ENCODE data around the gene KIDINS220. TPM values are rescaled to one million over a fixed set of nuclear protein-coding genes. Genes with fewer than 3 reads are reported as not detected.
A peak's percentile ranks its signal among the peaks of the same experiment; 100 is the strongest.
"Not testable (repeated sequence)": the region's sequence is repeated elsewhere in the genome, so short reads cannot be mapped to it uniquely, and the experiment has no call there.

Gene KIDINS220
- total RNA-seq, 1 experiment from 2014 or later: 22.2 TPM

DNA sequence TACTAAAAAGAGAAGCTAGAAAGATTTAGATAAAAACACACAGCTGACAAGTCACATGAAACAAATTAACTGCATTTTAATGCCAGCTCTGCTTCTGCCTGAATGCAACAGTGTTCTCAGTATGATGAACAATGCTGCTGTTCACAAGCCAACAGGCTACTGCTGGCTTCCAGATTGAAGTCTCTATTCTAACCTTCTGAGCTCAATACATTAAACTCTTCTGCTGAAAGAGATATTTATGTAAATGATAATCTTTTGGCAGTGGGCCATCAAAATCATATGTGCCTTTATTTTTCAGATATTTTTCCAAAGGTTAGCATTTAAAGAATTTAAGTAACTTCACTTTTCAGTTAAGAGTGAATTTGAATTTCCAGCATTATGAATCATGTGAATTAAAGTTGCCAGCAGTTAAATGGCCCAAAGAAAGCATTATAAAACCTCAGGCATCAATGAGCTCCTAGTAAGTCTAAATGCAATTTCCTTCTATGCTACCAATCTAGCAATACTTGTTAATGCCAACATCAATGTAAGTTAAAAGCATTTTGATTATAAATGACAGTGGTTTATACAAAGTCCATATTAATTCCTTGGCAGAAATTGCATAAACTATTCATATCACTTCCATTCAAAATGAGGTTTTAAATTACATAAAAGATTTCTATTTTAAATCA is 83.2 kb downstream of the KIDINS220 start:
- peak; percentile 37 for DNase-seq (ENCODE audit: low read depth)

DNA sequence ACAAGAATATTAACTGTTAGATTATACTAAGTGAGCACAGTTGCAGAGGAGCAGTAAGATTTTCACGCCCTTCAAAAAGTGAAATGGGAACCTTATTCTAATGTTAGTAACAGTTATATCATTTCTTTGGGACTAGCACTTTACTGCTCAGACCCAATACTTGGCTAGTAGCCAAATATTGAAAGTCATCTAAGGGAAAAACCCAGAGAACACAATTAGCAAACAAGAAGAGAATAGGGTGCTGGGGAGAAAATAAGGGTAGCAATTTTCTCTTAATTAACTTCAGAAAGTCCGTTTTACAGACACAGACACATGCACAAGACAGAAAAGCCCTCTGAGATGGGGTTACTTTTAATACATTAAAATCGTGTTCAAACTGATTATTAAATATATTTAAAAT is 83.8 kb downstream of the KIDINS220 start:
- DNase-seq (ENCODE audit: low read depth): no peak

DNA sequence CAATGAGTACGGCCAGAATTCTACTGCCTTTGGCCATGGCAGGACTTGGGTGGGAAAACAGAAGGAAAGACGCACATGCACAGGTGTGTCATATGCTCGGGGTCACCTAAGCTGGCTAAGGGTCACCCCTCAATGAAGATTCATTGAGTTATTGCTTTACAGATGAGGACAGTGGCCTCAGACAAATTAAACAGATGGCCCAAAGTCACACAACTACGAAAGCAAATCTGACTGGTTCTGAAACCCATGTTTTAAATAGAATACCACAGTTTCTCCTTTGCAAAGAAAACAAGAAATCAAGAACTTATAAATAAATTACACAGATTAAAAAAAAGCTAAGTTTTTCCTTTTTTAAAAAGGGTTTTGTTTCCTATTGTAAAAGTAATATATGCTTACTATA is 85.0 kb downstream of the KIDINS220 start:
- no peak for DNase-seq (ENCODE audit: low read depth)

DNA sequence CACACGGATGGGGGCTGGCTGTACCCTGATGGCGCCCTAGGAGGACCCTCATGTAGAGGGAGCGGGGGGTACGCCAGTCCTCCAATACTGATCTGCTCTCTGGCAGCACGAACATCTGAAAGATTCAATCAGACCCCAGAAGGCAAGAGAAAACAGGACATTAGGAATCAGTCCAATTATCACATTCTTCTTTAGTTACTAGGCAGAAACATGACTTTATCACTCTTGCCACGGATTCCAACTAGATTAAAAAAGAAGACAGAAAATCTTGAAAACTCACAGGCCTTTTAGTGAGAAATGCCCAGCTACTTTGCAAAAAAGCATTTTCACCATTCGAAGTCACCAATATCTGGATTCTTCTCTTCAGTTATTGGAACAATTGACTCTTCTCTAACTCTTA is 87.2 kb downstream of the KIDINS220 start:
- DNase-seq (ENCODE audit: low read depth): no peak

DNA sequence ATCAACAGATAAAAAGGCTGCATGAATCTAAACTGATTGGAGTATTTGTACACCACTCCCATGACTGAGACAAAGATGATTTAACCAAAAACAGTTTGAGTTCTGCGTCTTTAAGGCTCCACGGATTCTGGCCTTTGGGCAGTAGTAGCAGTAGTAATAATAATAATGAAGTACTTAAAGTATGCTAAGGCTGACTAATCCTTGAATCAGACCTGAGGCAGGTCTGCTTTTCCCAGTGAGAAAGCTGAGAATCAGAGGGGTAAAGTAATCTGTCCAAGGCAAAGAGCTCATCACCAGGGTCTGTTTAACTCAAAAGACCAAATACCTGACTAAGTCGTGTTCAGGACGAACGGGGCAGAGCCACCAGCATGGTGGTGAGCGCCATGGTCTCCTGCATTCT is 94.2 kb downstream of the KIDINS220 start:
- DNase-seq (ENCODE audit: low read depth): no peak

DNA sequence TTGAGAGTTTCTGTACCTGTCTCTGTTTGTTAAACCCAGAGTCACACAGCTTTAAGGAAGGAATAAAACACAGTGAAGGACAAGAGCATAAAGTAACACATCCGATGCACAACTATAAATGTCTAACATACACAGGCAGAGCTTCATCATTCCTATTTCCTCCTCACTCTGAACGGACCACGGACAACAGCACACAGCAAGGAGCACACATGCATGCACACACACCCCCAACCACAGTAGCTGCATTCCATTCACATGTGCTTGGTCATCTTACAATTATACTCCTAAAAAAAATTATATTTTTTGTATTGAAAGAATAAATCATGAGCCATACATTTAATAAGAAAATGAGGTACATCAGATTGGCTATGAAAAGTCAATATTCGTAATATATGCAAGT is 97.3 kb downstream of the KIDINS220 start:
- DNase-seq (ENCODE audit: low read depth): no peak

DNA sequence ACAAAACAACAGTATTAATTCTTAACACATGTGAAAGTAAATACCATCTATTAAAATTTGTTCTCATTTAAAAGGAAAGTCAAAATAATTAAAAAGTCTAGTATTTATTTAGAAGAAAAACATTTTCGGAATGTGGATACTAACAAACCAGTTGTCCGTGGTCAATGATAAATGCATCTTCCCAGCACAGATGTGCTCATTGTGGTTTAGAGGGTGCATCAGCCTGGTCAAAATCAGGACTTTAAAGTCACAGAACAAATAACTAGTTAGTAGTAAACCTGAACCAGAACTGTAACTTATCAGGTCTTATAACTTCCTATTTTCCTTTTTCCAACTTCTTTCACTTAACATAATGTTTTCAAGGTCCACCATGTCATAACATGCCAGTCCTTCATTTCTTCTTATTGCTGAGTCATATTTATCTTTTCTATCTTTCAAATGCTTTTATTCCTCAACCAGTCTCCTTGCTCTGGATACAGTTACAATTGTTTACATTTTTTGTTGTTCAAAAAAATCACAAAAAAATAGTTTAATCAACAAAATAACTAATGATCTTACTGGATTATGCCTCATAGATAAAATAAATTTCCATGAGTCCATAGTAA is 99.7 kb downstream of the KIDINS220 start:
- DNase-seq (ENCODE audit: low read depth): peak; percentile 15

DNA sequence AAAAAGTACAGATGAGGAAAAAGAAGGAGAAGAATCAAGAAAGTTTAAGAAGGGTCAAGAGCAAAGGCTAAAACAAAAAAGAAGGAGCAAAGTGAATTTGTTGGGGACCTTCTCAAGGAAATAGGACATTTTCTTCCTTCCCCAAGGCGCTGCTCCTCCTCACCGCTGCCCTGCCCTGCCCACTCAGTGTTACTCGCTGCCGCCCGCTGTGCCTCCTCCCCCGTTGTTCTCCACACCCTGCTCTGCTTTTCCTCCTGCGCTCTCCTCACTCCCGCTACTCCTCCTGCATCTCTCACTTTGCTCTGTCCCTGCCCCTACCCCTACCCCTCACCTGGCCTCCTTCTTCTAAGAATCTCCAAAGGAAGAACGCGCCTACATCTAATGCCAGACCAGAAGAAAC is 104.8 kb downstream of the KIDINS220 start:
- no peak for DNase-seq (ENCODE audit: low read depth)

DNA sequence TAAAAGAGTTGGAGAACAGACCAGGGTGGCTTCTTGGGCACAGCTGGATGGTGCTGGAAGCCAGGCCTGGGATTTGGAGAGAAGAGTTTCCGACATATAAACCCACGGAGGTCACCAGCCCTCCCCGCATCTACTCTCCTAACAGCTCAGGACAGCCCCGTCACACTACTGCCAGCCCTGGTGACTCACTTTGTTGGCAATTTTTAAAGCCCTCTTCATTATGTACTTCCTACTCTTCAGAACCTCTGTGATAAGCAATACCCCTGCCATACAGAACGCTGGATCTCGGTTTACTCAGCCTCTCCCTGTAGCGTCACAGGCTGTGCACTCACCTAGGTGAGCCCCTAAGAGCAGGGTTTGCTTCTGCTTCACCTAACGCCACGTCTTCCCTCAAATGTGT is 107.5 kb downstream of the KIDINS220 start:
- DNase-seq (ENCODE audit: low read depth): no peak

DNA sequence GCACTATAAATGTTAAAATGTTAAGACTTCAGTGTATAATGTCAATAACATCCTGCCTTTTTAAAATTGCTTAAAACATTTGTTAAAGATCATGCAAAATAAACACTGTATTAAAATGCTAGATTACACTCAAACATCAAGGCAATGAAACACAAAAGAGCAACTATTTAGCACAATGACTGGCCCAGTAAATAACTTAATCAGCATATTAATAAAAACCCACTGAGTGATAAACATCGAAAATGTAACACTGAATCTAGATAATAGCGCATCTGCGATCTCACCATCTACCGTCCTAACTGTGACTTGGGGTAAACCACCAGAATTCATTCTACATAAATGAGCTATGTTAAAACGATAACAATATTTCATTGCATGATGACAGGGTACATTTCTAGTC is 108.3 kb downstream of the KIDINS220 start:
- DNase-seq (ENCODE audit: low read depth): not testable (repeated sequence)

DNA sequence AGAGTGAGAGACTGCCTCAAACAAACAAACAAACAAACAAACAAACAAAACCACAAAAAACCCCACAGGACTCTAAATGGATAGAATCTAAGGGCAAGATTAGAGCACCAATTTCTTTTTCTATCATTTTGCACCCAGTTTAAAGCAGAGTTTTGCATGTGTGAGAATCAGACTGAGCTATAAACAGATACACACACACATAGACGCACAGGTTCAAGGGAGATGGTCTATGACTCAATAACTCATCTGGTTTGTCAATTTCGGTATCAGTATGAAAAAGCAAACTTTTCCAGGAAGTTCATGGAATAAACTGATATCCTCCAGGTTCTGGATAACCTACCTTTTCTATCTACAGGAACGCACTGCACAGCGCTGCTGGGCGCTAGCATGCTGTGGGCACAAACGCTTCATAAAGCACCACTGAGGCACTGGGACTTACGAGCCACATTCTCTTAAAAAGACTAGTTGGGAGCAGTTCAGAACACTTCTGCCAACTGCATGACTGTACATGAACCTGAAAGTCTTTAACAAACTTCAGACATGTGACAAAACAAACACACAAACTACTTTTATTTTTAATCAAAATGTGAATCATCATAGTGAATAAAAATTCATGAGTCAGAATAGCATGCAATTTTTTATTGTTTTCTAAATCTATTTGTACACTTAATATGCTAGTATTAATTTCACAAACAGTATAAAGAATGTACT is 109.0 kb downstream of the KIDINS220 start:
- DNase-seq (ENCODE audit: low read depth): no peak

DNA sequence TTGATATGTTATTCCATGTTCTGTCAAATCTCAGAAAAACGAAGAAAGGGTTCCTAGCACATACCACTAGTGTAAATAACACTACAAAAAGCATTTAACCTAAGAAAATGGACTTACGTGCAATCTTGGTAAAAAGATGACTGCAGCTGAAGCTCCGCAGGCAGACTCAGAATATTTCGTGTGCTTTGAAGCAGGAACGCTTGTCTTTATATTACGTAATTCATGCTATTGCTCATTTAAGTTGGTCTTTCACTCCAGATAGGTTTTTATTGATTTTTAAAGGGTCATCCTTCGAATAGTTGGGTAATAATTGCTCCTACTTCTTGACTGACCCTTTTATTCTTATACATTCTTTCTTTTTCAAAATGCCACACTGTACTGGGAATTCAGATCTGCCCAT is 111.6 kb downstream of the KIDINS220 start:
- DNase-seq (ENCODE audit: low read depth): no peak

DNA sequence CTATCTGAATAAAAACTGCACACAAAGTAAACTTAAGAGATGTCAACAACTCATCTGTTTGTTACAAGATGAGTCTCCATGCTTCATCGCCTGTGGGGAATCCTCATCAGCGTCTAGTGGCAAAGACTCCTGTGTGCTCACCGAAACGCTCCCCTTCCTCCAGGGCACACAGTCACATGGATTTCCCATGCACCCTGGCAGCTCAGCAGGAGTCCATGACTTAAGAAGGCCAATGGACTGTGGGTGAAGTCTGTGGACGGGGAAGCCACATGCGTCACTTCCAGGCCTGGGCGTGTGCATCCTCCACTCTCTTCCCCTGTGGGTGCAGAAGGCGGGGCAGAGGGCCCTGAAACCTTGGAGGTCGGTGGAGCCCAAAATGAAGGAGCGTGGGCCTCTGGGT is 114.4 kb downstream of the KIDINS220 start:
- no peak for DNase-seq (ENCODE audit: low read depth)

DNA sequence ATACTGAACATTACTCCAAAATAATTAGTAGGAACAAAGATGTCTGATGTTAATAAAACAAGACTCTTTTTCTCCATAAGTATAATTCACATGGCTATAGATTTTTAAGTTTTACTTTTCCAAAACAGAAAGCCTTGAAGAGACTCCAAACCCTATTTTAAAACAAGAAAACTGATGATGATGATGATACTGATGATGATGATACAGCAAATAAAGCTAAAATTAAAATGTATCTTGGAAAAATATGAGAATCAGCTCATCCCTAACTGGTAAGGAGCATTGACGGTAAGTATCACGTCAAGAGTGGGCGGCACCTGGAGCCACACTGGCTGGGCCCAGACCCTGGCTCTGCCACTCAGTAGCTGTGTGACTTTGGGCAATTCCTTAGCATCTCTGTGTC is 116.0 kb downstream of the KIDINS220 start:
- DNase-seq (ENCODE audit: low read depth): no peak

DNA sequence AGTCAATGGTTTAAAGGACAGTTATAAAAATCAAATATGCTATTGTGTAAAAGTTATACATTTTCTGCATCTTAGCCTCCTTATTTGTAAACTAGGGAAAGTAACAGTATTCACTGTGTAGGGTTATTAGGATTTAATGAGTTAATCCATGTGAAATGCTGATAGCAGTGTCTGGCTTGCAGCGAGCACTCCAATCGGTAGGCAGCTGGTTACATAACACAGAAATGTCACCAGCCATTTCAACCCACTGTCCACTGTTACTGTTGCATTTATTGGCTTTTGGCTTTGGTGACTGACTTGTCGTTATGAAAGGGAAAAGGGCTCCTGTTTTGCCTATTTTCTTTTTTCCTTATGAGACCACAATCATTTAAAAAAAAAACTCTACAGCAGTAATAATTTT is 116.7 kb downstream of the KIDINS220 start:
- DNase-seq (ENCODE audit: low read depth): no peak

DNA sequence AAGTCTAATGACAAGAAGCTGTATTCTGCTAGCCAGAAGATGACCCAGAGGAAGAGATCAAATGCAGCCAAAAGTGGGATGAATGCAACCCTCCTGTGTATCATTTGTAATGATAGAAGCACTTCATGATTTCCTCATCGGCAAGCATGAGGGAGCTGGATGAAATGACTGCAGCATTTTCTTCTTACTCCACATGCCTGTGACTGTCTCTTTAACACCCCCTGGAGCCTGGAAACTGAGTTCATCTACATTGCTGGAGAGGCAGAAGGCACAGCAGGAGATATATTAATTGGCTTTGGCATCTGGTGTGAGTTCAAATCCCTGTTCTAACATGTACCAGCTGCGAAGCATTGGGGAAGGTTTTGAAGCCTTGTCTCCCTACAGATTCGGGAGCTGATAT is 117.9 kb downstream of the KIDINS220 start:
- DNase-seq (ENCODE audit: low read depth): no peak

DNA sequence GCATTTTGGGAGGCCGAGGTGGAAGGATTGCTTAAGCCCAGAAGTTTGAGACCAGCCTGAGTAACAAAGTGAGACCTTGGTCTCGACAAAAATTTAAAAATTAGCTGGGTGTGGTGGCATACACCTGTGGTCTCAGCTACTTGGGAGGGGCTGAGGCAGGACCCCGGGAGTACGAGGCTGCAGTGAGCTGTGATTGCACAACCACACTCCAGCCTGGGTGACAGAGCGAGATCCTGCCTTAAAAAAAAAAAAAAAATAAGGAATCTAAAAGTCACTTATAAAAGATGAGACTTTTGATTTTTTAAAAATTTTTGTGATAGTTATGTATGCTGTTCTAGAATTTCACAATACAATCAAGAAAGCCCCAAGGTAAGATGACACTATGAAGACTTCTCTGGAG is 122.4 kb downstream of the KIDINS220 start:
- no peak for DNase-seq (ENCODE audit: low read depth)

DNA sequence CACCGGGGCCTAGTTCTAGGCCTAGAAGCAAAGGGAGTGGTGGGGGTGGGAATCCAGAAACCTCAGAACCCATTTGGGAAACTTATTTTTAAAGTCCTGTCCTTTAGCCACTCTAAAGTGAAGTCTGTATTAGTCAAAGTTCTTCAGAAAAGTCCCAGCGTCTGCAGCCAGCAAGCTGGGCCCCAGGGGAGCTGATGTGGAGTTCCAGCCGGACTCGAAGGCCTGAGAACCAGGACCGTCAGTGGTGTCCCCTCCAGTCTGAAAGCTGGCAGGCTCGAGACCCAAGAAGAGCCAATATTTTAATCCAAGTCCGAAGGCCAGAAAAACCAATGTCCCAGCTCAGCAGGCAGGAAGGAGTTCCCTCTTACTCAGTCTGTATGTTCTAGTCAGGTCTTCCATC is 123.1 kb downstream of the KIDINS220 start:
- no peak for DNase-seq (ENCODE audit: low read depth)

DNA sequence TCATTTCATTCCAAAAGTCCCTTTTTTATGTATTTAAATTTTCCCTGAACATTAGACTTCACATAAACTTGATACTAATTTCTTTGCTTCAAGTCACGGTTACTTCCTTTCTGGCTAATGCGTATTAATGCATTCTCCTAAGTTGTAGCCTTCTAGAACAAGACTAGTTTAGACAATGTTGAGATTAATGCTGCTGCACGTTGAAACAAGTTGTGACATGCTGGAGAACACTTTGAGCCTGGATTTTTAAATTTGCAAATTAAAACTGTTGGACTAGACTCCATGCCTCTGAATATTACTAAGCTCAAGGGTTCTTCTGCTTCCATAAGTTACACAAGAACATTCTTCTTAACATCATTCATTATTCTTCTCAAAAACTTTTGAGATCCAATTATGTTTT is 126.5 kb downstream of the KIDINS220 start:
- no peak for DNase-seq (ENCODE audit: low read depth)

DNA sequence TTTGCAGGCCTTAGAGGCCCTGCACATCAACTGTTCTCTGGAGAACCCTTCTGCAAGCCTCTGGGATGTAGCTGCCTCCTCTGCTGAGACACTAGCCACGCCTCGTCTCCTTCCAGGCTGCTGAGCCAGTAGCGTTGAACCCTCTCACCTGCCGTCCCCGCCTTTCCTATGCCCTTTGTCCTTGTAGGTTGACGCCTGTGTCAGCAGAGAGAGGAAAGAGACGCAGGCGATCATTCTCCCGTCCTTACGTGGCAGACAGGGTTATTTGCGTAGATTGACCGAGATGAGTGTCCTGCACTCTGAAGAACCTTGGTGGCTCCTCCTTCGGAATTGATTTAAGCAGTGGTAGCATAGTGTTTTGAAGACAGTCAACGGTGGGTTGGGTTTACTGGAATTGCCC is 127.8 kb downstream of the KIDINS220 start:
- no peak for DNase-seq (ENCODE audit: low read depth)

DNA sequence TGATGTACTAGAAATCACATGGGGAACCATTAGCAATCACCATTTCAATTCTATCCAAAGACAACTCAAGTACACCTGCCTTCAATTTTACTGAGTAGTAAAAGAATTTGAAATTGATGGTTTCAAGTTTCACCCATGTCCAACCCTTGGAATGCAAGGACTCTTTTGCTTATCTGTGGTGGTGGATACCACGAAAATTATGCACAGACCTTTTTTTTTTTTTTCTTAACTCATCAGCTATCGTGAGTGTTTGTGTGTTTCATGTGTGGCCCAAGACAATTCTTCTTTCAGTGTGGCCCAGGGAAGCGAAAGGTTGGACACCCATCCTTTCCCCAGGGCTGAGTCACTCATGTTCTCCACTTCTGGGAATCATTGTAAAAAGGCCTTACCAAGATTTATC is 132.5 kb downstream of the KIDINS220 start:
- no peak for DNase-seq (ENCODE audit: low read depth)

DNA sequence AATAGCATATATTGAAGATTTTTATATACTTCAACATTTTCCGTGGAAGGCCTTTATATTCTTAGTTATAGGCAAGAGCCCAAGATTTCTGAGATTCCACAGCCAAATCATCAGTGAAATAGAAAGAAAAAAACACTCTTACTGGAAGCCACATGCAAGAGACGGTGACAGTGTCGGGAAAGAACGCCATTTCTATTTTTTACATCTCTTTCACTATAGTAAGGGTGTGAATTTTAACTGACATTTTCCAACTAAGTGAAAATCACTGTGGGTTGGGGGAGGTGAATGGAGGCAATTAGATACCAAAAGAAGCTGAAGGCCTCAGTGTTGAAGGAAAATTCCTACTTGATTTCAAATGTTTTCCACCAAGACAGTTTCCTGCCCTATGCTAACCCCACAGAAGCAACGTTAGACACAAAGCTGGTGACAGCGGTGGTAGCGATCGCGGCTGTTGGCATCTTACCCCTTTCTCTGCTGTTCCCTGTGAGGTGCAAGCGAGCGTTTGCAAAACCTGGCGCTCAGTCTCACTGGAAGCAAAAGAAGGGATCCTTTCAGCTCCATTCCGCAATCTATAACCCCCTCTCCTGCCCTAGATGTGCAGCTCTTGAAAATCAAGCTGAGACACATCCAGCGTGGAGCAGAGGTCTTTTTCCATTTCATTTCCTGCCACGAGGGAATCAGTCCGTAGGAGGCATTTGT is 135.6 kb downstream of the KIDINS220 start:
- DNase-seq (ENCODE audit: low read depth): no peak

DNA sequence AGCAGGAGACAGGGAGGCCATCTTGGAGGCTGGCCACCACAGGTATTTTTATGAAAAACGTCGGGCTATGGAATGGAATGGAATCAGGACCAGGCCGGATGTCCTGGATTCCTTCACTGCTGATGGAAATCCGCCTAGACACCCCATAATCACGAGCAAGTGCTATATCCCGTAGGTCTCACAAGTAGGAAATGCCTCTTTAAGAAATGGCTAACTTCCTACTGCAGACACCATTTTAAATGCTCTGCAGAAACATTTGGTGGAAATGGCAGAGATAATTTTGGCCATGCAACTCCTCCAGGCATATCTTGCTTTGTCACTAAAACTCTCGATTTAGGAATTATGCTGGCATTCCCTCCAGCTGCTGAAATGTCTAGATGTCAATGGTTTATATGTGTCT is 137.6 kb downstream of the KIDINS220 start:
- DNase-seq (ENCODE audit: low read depth): no peak
